CD4-positive, alpha-beta T cell treated with Interleukin-12 subunit alpha and Interleukin-12 subunit beta, for 1 hour (primary cell): ENCODE measurements around the gene HIGD1B.

Experiments used
- DNase-seq: peaks from one replicate; pipeline ENCODE4 v3.0.0-alpha.2; 2020

HIGD1B gene

GRCh38 chr17:44880062-44880461, 32.4 kb downstream of the HIGD1B start:
- no peak for DNase-seq

DNA sequence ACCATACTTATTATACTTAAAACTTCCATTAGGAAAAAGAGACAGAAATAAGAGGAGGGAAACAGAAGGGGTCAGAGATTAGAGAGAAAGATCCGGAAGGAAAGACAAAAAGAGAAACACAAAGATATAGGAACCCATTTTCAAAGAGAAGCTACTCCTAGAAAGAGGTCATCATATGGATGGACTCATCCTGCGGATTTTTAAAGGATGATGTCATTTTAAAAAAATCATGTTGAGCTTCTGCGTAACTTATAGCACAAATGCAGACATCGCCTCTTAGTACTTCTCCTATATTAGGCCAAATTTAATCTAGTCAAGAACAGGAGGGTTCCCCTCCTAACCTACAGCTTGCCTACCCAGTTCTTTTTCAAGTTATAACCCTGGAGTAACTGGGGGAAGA, 33.5 kb downstream of the HIGD1B start:
- DNase-seq, result no peak

- DNase-seq, result no peak
These were observed 37.3 kb downstream of the HIGD1B start for GRCh38 chr17:44884941-44885340.

- no peak for DNase-seq
These were observed 39.3 kb downstream of the HIGD1B start for GRCh38 chr17:44887016-44887415.

- peak; percentile 27 for DNase-seq
These were observed 40.6 kb downstream of the HIGD1B start for GRCh38 chr17:44887971-44888954.

DNA sequence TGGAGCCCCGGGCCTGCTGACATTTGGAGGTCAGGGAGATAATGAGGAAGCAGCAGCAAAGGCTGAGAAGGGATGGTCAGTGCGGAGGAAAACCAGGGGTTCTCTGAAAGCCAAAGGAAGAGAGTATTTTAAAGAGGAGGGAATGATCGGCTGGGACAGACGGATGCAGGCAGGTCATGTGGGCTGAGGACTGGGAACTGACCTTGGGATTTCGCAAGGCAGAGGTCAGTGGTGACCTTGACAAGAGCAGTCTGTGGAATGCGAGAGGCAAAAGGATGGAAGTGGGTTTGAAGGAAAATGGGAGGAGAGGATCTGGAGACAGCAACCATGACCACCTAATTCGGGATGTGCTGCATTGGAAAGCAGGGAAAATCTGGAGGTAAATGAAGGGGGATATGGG, 41.3 kb downstream of the HIGD1B start:
- no peak for DNase-seq

GRCh38 chr17:44892250-44892649, 44.6 kb downstream of the HIGD1B start:
- no peak for DNase-seq

GRCh38 chr17:44894642-44895041, 47.0 kb downstream of the HIGD1B start:
- no peak for DNase-seq

DNA sequence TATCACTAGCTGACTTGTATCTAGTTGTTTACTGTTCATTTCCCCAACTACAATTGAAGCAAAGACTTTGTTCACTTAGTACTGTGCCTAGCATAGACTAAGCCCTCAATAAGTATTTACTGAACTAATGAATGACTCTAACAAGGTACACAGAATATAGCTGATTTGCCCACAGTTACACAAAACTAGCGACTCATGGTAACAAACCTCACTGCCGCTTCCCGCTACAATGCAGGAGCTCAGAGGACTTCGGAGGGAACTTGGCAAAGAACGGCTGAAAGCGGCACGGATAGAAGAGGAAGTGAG, 51.0 kb downstream of the HIGD1B start:
- DNase-seq, result no peak

DNA sequence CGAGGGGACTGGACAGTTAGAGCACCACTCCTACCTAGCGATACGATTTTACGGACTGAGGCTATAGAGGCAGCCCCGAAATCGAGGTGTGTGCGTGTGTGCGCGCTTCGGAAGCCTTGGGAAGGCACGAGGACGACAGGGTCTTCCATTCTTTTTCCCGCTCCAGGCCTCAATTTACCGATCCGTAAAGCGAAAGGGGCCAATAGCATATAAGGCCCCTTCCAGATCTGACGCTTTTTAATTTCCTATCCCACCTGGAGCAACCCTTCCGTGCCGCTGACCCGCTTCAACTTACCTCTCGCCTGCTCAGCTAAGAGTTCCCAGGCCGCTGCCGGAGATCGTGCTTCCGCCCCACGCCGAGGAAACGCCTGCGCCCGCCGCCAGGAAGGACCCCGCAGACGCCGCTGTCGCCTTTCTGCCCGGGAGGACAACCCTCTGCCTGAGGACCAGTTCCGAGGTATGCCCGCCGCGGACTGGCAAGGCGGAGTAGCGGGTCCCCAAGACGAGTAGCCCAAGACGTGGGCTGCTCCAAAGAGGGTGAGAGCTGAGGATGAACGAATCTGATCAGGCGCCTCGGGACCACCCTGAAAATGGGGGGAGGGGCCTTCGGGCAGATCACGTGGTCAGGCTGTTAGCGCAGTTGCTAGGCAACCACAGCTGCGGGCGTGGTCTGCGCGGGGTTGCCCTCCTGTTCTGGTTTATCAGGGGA, 51.5 kb downstream of the HIGD1B start, which contains the start of gene EFTUD2:
Gene EFTUD2 (minus strand): TSS at position 372 of the 709 bp plus-strand sequence. CDS start 4,924 bp downstream, outside the sequence.
- peak; percentile 94 for DNase-seq
